Measurements from ENCODE around the gene RBP3. TPM values are rescaled to one million over a fixed set of nuclear protein-coding genes. Genes with fewer than 3 reads are reported as not detected.
A peak's percentile ranks its signal among the peaks of the same experiment; 100 is the strongest.

The RBP3 gene
- total and polyA plus RNA-seq, 3 donors from 2014 or later: 0.09 to 0.25 TPM; not detected in 1

GRCh38 chr10:47360419-47361040 lies 12.4 kb downstream of the RBP3 start:
- Histone ChIP-seq H3K27me3 (no peaks in the 10 kb centered on the region), H3K27ac (no peak overlapping the region), H3K4me1 (no peaks in the 10 kb centered on the region), H3K4me3 (no peak overlapping the region), H3K36me3 (ENCODE audit: low read depth, missing control alignments) (no peaks in the 10 kb centered on the region), H3K9me3 (no peaks in the 10 kb centered on the region)
- intact Hi-C loops (cut with DNase I; ENCODE audit: low total_unique reads): no loop called here
- TF ChIP-seq POLR2A (IDR thresholded peaks at IDR 0.05): no peak
- TF ChIP-seq, protein P1, sequence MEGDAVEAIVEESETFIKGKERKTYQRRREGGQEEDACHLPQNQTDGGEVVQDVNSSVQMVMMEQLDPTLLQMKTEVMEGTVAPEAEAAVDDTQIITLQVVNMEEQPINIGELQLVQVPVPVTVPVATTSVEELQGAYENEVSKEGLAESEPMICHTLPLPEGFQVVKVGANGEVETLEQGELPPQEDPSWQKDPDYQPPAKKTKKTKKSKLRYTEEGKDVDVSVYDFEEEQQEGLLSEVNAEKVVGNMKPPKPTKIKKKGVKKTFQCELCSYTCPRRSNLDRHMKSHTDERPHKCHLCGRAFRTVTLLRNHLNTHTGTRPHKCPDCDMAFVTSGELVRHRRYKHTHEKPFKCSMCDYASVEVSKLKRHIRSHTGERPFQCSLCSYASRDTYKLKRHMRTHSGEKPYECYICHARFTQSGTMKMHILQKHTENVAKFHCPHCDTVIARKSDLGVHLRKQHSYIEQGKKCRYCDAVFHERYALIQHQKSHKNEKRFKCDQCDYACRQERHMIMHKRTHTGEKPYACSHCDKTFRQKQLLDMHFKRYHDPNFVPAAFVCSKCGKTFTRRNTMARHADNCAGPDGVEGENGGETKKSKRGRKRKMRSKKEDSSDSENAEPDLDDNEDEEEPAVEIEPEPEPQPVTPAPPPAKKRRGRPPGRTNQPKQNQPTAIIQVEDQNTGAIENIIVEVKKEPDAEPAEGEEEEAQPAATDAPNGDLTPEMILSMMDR (IDR thresholded peaks at IDR 0.05): no peak
- DNase-seq: no peak
- 91 to 96% methylated on average over 14 of the region's 14 CpGs for WGBS, 2 donors

GRCh38 chr10:47361293-47361692 lies 13.1 kb downstream of the RBP3 start:
- H3K4me3 ChIP-seq: no peak overlapping the region
- intact Hi-C loops (cut with DNase I; ENCODE audit: low total_unique reads): no loop called here
- H3K4me1 ChIP-seq: no peaks in the 10 kb centered on the region
- no peaks in the 10 kb centered on the region for H3K27me3 ChIP-seq
- TF ChIP-seq, protein P1 (IDR thresholded peaks at IDR 0.05): peak; percentile 10 to 66 (median 39)
- no peak for TF ChIP-seq POLR2A (IDR thresholded peaks at IDR 0.05)
- DNase-seq: peak; percentile 55
- H3K9me3 ChIP-seq: no peaks in the 10 kb centered on the region
- H3K36me3 ChIP-seq (ENCODE audit: low read depth, missing control alignments): no peaks in the 10 kb centered on the region
- 63 to 76% methylated on average over 9 of the region's 9 CpGs for WGBS, 2 donors
- no peak overlapping the region for H3K27ac ChIP-seq

- no peaks in the 10 kb centered on the region for H3K27me3 ChIP-seq
- intact Hi-C loops (cut with DNase I; ENCODE audit: low total_unique reads): no loop called here
- DNase-seq: no peak
- H3K36me3 ChIP-seq (ENCODE audit: low read depth, missing control alignments): no peaks in the 10 kb centered on the region
- H3K4me1 ChIP-seq: no peaks in the 10 kb centered on the region
- no peak overlapping the region for H3K4me3 ChIP-seq
- no peak overlapping the region for H3K27ac ChIP-seq
- H3K9me3 ChIP-seq: no peaks in the 10 kb centered on the region
- TF ChIP-seq, protein P1 (IDR thresholded peaks at IDR 0.05): no peak
- TF ChIP-seq POLR2A (IDR thresholded peaks at IDR 0.05): no peak
- 94 to 95% methylated on average over 3 of the region's 3 CpGs for WGBS, 2 donors
Observed at GRCh38 chr10:47362199-47362598, 14.0 kb downstream of the RBP3 start.

DNA sequence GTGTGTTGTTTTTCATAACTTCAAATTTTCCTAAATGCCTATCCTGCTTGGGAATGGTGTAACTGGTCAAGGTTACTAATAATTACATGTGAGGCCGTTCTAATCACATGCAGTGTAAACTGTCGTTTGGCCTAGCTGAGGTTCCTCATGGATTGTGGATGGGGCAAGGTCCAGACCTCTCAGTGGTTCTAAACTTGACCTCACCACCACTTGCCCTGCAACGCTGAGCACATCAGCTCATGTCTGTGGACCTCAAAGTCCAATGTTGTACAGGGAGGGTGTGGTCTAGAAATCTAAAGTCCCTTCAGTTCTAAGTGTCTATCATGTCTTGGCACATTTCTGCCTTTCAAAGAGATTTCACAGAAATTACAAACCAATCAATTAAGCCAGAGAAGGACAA lies 15.6 kb downstream of the RBP3 start:
- no peaks in the 10 kb centered on the region for H3K9me3 ChIP-seq
- 77 to 88% methylated on average over 3 of the region's 3 CpGs for WGBS, 2 donors
- no peaks in the 10 kb centered on the region for H3K27me3 ChIP-seq
- H3K4me1 ChIP-seq: no peaks in the 10 kb centered on the region
- intact Hi-C loops (cut with DNase I; ENCODE audit: low total_unique reads): no loop called here
- no peak overlapping the region for H3K27ac ChIP-seq
- no peak overlapping the region for H3K4me3 ChIP-seq
- TF ChIP-seq POLR2A (IDR thresholded peaks at IDR 0.05): no peak
- TF ChIP-seq, protein P1 (IDR thresholded peaks at IDR 0.05): no peak
- no peak for DNase-seq
- no peaks in the 10 kb centered on the region for H3K36me3 ChIP-seq (ENCODE audit: low read depth, missing control alignments)

DNA sequence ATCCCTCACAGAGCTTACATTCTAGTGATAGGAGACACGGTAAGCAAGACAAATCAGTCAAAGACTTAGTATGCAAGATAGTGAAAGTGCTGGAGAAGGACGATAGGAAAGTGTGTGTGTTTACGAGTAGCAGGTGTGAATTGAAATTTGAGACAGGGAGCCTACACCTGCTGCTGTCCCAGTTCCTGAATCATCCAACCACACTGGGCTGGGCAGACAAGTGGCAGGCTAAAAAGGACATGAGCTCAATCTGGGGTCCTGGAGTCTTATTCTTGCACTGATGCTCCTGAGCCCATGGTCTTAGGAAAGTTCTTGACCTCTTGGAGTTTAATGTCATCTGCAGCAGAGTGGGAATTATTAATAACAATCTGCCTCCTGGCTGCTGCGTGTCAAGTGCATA lies 16.2 kb downstream of the RBP3 start:
- Histone ChIP-seq H3K9me3 (no peaks in the 10 kb centered on the region), H3K4me3 (no peak overlapping the region), H3K36me3 (ENCODE audit: low read depth, missing control alignments) (no peaks in the 10 kb centered on the region), H3K27me3 (no peaks in the 10 kb centered on the region), H3K4me1 (no peaks in the 10 kb centered on the region), H3K27ac (no peak overlapping the region)
- intact Hi-C loops (cut with DNase I; ENCODE audit: low total_unique reads): no loop called here
- 69 to 74% methylated on average over 4 of the region's 4 CpGs for WGBS, 2 donors
- TF ChIP-seq, protein P1 (IDR thresholded peaks at IDR 0.05): no peak
- TF ChIP-seq POLR2A (IDR thresholded peaks at IDR 0.05): no peak
- no peak for DNase-seq
